KOPT-K1 (cell line): ENCODE data around the gene ADH1A.

Experiments
- H3K27ac ChIP-seq: fragments of 200-600 bp; sonication (generic); 2 replicates; pipeline ENCODE4 v1.5.1; 2016; ENCODE audit warnings: antibody characterized with exemption, mild to moderate bottlenecking, low read depth, low read length; ENCODE audit not compliant: poor library complexity, severe bottlenecking
- H3K36me3 ChIP-seq: fragments of 200-600 bp; sonication (generic); 2 replicates; pipeline ENCODE4 v1.5.1; 2017; ENCODE audit warnings: antibody characterized with exemption, mild to moderate bottlenecking, low read length, moderate library complexity; ENCODE audit not compliant: insufficient read depth
- H3K9me3 ChIP-seq: fragments of 200-600 bp; sonication (generic); 2 replicates; pipeline ENCODE4 v1.5.1; 2017; ENCODE audit warnings: antibody characterized with exemption, low read length, mild to moderate bottlenecking; ENCODE audit not compliant: insufficient read depth, poor library complexity, severe bottlenecking

Gene ADH1A

GRCh38 chr4:99305638-99306400, 15.0 kb upstream of the ADH1A start:
- Histone ChIP-seq H3K36me3 (no peaks in the 10 kb centered on the region), H3K9me3 (no peaks in the 10 kb centered on the region), H3K27ac (no peak overlapping the region)

DNA sequence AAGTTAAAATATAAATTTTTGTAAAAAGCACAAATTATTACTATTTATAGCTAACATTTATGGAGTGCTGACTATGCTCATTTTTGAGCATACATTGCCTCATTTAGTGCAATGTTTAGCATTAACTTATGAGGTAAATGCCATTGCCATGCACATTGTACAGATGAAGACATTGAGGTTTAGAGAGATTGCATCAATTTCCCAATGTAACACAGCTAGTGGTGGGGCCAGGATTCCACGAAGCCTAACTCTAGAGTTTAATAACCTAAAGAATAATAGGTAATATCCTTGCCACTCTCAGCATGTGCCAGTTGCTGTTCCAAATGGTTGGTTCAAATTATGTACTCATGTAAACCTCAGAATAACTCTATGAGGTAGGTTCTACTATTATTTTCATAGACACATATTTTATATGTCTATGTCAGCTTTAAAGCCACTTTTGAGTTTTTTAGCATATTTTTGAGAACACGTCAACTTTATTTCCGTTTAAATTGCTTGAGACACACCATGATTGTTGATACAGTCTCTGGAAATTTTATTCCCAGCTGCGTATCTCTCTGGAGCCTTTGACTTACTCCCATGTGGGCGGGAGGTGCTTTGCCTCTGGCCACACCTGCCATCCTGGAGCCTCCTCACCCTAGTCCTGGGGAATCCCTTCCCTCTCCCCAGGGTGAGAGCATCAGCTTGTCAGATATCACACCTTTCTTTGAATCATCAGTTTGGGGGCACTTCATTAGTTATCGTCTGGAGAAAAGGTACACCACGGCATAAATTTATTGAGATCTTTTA, 10.8 kb upstream of the ADH1A start:
- Histone ChIP-seq H3K36me3 (no peaks in the 10 kb centered on the region), H3K9me3 (no peaks in the 10 kb centered on the region), H3K27ac (no peak overlapping the region)

- H3K27ac ChIP-seq: no peak overlapping the region
- no peaks in the 10 kb centered on the region for H3K36me3 ChIP-seq
- no peaks in the 10 kb centered on the region for H3K9me3 ChIP-seq
Observed at GRCh38 chr4:99300934-99301333, 10.1 kb upstream of the ADH1A start.

GRCh38 chr4:99293357-99293756, 2.6 kb upstream of the ADH1A start:
- Histone ChIP-seq H3K36me3 (no peaks in the 10 kb centered on the region), H3K27ac (no peak overlapping the region), H3K9me3 (peaks cover 6% of the 10 kb centered on the region)

GRCh38 chr4:99285387-99285786, 5.4 kb downstream of the ADH1A start:
- Histone ChIP-seq H3K9me3 (no peaks in the 10 kb centered on the region), H3K36me3 (no peaks in the 10 kb centered on the region), H3K27ac (no peak overlapping the region)

GRCh38 chr4:99282731-99283130, 8.1 kb downstream of the ADH1A start:
- Histone ChIP-seq H3K9me3 (no peaks in the 10 kb centered on the region), H3K36me3 (no peaks in the 10 kb centered on the region), H3K27ac (no peak overlapping the region)

- Histone ChIP-seq H3K9me3 (no peaks in the 10 kb centered on the region), H3K36me3 (no peaks in the 10 kb centered on the region), H3K27ac (no peak overlapping the region)
Observed at GRCh38 chr4:99281261-99281660, 9.5 kb downstream of the ADH1A start.

DNA sequence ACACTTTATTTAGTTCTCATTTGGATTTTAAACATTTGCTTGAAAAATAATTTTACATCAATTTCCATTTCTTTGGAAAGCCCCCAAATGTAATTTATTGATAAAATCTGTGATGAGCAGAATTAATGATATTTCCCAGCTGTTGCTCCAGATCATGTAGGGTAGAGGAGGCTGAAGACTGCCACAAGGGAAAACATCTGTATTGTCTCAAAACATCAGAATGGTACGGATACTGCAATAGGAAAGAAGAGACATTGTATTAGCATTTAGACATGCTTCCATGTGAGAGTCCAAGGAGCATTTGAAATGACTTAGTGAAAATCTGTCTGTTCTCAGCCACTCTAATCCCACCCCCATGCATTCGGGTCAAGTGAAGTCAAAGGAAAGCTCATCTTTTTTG, 14.4 kb downstream of the ADH1A start:
- Histone ChIP-seq H3K36me3 (no peaks in the 10 kb centered on the region), H3K27ac (no peak overlapping the region), H3K9me3 (no peaks in the 10 kb centered on the region)

DNA sequence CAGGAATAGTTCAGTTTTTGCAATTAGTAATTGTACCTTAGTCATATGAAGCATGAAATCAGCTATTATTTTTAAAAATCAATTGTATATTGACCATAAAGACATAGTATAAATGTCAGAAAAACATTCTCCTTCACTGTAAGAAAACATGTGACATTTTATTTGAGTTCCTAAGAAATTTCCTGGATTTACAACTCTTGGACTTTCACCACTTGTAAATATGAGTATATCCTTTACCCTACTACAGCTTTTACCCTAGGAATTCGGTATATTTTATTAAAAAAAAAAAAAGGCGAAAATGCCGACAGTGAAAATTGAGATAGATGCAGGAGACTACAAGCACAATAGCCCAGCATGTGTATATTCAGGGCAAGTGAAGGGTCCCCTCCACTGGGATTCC, 14.9 kb downstream of the ADH1A start:
- no peaks in the 10 kb centered on the region for H3K36me3 ChIP-seq
- H3K27ac ChIP-seq: no peak overlapping the region
- H3K9me3 ChIP-seq: no peaks in the 10 kb centered on the region

- Histone ChIP-seq H3K27ac (no peak overlapping the region), H3K36me3 (no peaks in the 10 kb centered on the region), H3K9me3 (no peaks in the 10 kb centered on the region)
Observed at GRCh38 chr4:99275050-99275449, 15.7 kb downstream of the ADH1A start.

- no peaks in the 10 kb centered on the region for H3K9me3 ChIP-seq
- H3K27ac ChIP-seq: no peak overlapping the region
- no peaks in the 10 kb centered on the region for H3K36me3 ChIP-seq
Observed at GRCh38 chr4:99273704-99274103, 17.1 kb downstream of the ADH1A start.

GRCh38 chr4:99264927-99265326, 25.9 kb downstream of the ADH1A start:
- Histone ChIP-seq H3K36me3 (no peaks in the 10 kb centered on the region), H3K9me3 (no peaks in the 10 kb centered on the region), H3K27ac (no peak overlapping the region)

DNA sequence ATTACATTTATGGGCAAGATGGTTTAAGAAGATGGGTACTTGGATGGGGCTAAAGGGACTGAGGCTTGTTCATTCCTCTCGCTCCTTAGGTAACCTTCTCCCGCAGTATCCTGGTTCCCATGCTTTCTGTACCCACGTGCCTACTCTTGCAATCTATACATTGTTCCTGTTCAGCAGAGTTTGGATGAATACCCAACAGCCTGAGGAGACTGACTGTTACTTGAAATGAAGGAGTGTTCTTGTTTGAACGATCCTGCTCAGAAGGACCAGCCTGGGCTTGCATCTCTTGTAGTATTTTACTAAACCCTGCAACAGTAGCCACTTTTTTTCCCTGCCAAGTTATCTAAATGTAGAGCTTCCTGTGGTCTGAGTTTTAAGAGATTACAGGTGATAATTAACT, 38.0 kb downstream of the ADH1A start:
- H3K27ac ChIP-seq: no peak overlapping the region
- no peaks in the 10 kb centered on the region for H3K36me3 ChIP-seq
- no peaks in the 10 kb centered on the region for H3K9me3 ChIP-seq

- H3K36me3 ChIP-seq: no peaks in the 10 kb centered on the region
- H3K9me3 ChIP-seq: no peaks in the 10 kb centered on the region
- no peak overlapping the region for H3K27ac ChIP-seq
Observed at GRCh38 chr4:99248714-99249113, 42.1 kb downstream of the ADH1A start.

DNA sequence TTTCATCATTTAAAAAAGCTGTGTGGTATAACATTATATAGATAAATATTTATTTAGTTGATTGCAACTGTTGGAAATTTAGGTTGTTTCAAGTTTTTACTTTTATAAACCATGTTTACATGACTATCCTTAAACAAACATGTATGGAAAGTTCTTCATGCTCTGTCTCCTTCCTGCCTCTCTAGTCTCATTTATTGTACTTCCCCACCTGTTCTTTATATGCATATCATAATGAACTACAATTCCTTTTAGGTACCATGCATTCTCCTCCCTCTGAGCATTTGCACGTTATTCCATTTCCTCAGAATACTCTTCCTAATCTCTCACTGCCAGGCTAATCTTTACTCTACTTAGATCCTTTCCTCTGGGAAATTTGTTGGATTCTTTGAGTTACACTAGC, 54.8 kb downstream of the ADH1A start:
- no peaks in the 10 kb centered on the region for H3K36me3 ChIP-seq
- no peak overlapping the region for H3K27ac ChIP-seq
- no peaks in the 10 kb centered on the region for H3K9me3 ChIP-seq
